ENCODE measurements around the gene UGT2A2.

UGT2A2 gene

DNA sequence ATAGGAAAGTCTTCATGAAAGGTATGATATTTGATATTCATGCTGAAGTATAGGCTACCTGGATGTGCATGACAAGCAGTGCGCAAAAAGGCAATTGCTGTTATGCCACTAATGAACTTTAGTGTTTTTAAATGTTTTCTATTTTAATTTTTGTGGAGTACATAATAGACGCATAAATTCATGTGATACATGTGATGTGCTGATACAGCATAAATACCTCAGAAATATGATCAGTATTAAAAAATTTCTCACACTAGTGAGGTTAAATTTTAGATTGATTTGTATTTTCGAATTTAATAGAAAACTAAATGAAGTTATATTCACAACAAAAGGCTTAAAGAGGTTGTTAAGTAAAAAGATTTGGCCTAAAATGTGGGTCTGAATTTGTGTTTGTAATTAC, 11.4 kb upstream of the UGT2A2 start:
- no peak for TF ChIP-seq CTCF (IDR thresholded peaks at IDR 0.05; ENCODE audit: low read depth, low read length)
- no peak for DNase-seq (ENCODE audit: low read depth in 2 of 2)

DNA sequence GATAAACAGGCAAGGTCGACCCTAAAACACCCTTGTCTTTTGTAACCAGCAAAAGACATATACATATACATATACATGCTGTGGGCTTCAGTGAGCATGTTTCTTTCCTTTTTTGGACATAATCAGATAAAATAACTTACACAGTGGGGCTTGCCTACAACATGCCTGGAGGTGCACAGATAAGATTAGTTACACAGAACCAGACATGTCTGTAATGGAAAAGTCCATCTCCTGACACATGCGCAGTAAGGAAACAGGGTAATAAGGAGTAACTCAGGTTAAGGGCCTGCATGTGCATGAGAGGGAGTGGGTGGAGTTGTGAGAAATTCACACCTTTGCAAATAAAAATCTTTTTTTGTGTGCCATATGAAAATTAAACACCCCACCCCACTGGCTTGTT, 10.2 kb upstream of the UGT2A2 start:
- no peak for TF ChIP-seq CTCF (IDR thresholded peaks at IDR 0.05; ENCODE audit: low read depth, low read length)
- DNase-seq (ENCODE audit: low read depth in 2 of 2), result no peak
- H3K4me3 ChIP-seq (replicated peaks in 1 of 2; ENCODE audit: low read depth in 2 of 2, low read length in 2 of 2), result no peak overlapping the region

More for the DNA sequence above, 11.4 kb upstream of the UGT2A2 start:
- no peak overlapping the region for H3K4me3 ChIP-seq (replicated peaks in 1 of 2; ENCODE audit: low read depth in 2 of 2, low read length in 2 of 2)

DNA sequence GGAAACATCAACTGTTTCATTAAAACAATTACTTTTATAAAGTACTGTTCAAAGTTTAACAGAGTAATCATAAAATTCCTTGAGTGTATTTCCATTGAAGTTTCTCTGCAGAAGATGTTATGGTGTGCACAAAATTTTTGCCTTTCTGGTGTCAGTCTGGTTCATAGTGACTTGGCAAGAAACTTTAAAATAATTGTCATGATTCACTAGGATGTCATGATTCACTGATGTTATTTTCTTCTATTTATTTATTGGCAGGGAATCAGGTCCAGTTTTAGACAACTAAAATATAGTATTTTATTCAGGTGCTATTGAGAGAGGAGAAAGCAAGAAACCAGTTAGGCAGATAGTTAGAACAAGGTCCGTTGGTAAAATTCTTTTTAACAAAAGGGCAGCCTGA, 9.8 kb upstream of the UGT2A2 start:
- peak in 1 of 2 donors; percentile 7 for DNase-seq (ENCODE audit: low read depth in 2 of 2)
- TF ChIP-seq CTCF (IDR thresholded peaks at IDR 0.05; ENCODE audit: low read depth, low read length), result no peak
- H3K4me3 ChIP-seq (replicated peaks in 1 of 2; ENCODE audit: low read depth in 2 of 2, low read length in 2 of 2), result no peak overlapping the region

DNA sequence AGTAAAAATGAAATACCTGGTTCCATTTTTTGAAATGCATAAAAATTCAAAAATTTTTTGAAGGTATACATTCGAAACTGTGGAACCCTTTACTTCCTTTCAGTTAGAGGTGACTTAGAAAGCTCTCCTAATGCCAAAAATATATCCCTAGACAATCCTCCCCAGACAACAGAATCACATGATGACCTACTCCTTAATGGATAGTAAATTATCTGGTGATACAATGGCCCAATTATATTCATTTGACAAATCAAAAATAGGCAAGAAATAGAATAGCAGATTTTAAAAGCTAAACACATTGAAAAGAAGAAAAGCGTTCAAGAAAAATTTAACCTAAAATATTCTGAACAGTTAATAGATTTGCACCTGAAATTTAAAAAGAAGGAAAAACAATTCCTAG, 3.5 kb upstream of the UGT2A2 start:
- no peak for TF ChIP-seq CTCF (IDR thresholded peaks at IDR 0.05; ENCODE audit: low read depth, low read length)
- H3K4me3 ChIP-seq (replicated peaks in 1 of 2; ENCODE audit: low read depth in 2 of 2, low read length in 2 of 2), result no peak overlapping the region
- DNase-seq (ENCODE audit: low read depth in 2 of 2), result no peak

GRCh38 chr4:69640289-69640688, 847 bp upstream of the UGT2A2 start:
- DNase-seq (ENCODE audit: low read depth in 2 of 2), result peak in 1 of 2 donors; percentile 3
- no peak overlapping the region for H3K4me3 ChIP-seq (replicated peaks in 1 of 2; ENCODE audit: low read depth in 2 of 2, low read length in 2 of 2)
- TF ChIP-seq CTCF (IDR thresholded peaks at IDR 0.05; ENCODE audit: low read depth, low read length), result no peak

DNA sequence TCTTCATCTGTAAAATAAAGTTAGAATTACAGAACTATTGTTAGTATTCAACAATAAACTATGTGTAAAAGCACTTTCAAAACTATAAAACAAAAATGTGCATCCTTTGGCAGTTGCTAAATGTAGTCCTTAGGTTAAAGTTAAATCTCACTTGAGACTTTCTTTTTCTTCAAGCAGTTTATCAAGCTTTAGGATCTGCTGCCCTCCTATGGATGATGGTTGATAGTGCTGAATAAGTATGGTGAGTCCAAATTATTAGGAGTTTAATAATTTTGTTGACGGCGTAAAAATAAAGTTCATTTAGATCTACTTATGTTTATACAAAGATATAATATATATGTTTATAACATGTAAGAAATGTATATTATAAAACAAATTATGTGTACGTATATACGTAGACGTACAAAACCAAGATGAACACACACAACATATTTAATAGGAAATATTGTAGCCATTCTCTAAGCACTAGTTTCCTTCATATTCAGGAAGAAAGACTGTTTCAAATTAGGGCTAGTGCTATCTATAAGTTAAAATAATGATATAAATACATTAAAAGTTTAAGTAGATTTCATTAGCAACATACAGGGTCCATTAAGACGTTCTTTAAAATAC, 22.3 kb downstream of the UGT2A2 start:
- peak; percentile 31 for TF ChIP-seq CTCF (IDR thresholded peaks at IDR 0.05; ENCODE audit: low read depth, low read length)
- peak; percentile 40 to 54 for DNase-seq (ENCODE audit: low read depth in 2 of 2)
- H3K4me3 ChIP-seq (replicated peaks in 1 of 2; ENCODE audit: low read depth in 2 of 2, low read length in 2 of 2), result no peak overlapping the region

DNA sequence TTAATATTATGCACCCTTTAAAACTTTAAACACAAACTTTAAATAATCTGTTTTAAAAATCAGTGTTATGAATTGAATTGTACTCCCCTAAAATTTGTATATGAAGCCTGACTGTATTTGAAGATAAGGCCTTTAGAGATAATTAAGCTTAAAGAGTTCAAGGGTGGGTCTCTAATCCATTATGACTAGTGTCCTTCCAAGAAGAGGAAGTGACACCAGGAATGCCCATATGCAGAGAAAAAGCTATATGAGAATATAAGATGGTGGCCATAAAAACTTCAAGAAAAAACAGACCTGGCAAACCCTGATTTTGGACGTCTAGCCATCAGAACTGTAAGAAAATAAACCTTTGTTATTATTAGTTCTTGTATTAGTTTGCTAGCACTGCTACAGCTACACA, 29.0 kb downstream of the UGT2A2 start:
- no peak for TF ChIP-seq CTCF (IDR thresholded peaks at IDR 0.05; ENCODE audit: low read depth, low read length)
- no peak for DNase-seq (ENCODE audit: low read depth in 2 of 2)
- no peak overlapping the region for H3K4me3 ChIP-seq (replicated peaks in 1 of 2; ENCODE audit: low read depth in 2 of 2, low read length in 2 of 2)
